GM18526 (cell line): ENCODE data around the gene ZNF275.

Experiments used
- POLR2A ChIP-seq: IDR thresholded peaks from 3 replicates; pipeline ENCODE4 v1.6.1; 2011; ENCODE audit not compliant: insufficient read length; ENCODE audit errors: extremely low read depth

ZNF275 gene

GRCh38 chrX:153342762-153343558 lies 9.0 kb downstream of the ZNF275 start:
- TF ChIP-seq POLR2A, result no peak

GRCh38 chrX:153343674-153344073 lies 9.7 kb downstream of the ZNF275 start:
- TF ChIP-seq POLR2A, result no peak

DNA sequence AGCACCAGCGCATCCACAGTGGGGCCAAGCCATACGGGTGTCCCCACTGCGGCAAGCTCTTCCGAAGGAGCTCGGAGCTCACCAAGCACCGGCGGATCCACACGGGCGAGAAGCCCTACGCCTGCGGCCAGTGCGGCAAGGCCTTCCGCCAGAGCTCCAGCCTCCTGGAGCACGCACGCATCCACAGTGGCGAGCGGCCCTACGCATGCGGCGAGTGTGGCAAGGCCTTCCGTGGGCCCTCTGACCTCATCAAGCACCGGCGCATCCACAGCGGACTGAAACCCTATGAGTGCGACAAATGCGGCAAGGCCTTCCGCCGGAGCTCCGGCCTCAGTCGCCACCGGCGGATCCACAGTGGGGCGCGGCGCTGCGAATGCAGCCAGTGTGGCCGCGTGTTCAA lies 13.6 kb downstream of the ZNF275 start:
- no peak for TF ChIP-seq POLR2A

DNA sequence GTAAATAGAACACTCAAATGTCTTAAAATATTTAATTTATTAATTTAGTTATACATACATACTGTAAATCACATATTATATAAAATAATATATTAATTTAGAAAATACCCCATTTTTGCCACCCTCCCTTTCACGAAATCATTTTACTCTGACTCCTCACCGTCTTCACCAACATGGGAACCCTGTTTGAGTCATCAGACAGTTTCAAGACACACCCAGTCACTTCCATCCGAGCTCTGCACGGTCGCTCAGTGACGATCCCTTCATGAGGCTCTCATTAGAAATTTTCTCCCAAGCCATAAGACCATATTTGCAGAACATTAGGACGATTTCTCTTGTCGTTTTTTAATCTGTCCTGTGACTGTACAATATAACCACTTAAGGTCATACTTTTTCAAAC lies 14.5 kb downstream of the ZNF275 start:
- no peak for TF ChIP-seq POLR2A

GRCh38 chrX:153349952-153350351 lies 16.0 kb downstream of the ZNF275 start:
- no peak for TF ChIP-seq POLR2A

DNA sequence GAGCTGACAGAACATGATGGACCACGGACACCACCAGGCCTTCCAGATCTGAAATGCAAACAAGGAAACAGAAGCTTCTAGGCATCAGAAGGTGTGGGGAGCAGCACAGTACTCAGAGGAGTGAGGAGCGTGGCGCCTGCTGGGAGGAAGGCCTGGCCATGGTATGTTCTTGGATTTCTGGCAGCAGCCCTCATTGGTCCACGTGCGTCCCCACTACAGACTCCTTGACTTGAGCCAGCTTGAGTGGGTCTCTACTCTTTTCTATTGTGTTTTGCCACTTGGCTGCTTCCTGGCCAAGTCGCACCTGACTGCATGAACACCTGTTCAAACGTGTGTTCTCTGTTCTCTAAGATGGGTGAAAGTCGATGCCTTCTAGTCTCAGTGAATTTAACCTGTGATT lies 18.0 kb downstream of the ZNF275 start:
- TF ChIP-seq POLR2A, result no peak

DNA sequence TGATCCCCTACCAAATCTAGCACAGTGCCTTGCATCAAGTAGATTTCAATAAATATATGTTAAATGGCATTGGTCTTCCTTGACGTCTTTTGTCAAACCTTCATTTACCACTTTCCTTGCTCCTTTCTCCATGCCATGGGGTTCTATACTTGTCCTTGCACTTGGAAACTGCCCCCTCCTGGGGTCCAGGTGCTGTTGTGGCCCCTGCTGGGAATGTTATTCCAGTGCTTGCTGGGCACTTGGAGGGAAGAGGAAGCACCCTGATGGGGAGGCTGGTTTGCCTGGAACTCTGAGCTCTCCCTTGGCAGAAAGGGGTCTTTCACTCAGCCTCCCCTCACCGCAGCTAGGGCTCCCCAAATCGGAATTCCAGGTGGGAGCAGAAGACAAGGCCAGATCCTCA lies 18.9 kb downstream of the ZNF275 start:
- no peak for TF ChIP-seq POLR2A

GRCh38 chrX:153353416-153353815 lies 19.5 kb downstream of the ZNF275 start:
- no peak for TF ChIP-seq POLR2A

GRCh38 chrX:153357877-153358276 lies 23.9 kb downstream of the ZNF275 start:
- TF ChIP-seq POLR2A, result no peak

GRCh38 chrX:153361781-153362397 lies 27.9 kb downstream of the ZNF275 start:
- TF ChIP-seq POLR2A, result no peak

DNA sequence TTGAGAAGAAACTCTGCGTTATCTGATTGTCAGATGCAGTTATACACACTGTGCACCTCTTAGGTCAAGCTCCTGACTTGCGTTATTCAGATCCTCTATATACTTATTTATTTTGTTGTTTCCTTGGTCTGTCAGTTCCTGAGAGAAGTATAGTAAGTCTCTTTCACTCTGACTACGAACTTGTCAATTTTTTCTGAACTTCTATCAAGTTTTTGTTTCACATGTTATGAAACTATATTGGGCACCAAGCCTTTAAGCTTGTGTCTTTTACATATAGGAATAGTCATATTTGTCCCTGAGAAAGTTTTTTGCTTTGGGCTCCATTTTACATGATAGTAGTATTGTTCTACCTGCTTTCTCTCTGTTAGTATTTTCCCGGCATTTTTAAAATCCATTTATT lies 31.7 kb downstream of the ZNF275 start:
- no peak for TF ChIP-seq POLR2A

DNA sequence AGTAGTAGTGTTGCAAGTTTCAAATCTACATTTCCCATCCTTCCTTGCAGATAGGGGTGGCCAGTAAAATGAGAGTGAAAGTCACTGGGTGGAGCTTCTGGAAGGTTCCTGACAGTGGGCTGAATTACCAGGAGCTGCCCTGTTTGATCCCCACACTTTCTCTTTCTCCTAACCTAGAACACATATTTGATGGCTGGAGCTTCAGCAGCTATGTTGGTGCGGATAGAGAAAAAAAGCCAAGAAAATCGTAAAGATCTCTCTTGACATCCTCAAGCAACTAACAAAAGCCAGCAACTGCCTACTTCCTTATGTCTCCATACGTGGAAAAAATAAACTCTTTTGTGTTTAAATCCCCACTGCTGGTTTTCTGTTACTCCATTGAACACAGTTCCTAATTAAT lies 32.2 kb downstream of the ZNF275 start:
- no peak for TF ChIP-seq POLR2A

DNA sequence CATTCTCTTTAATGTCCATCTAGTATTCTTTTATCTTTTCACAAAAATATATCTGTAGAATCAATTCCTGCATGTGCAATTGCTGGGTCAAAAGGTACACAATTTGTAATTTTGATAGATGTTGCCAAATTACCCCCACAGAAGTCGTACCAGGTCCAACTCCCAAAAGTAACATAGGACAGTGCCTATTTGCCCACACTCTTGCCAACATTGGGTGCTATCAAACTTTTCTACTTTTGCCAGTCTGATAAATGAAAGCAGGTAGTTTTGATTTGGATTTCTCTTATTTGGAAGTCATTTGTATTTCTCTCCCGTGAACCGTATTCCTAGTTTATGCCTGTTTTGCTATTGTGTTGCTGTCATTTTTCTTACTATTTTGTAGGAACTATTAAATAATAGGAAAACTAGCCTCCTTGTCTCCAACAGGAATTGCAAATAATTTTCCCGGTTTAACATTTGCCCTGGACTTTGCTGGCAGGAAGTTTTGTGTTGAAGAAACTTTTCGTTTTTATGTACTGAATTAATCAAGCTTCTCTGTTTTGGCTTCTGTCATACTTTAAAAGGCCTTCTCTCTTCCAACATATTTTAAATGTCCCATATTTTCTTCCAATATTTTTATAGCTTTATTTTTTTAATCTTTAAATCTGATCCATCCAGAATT lies 33.1 kb downstream of the ZNF275 start:
- no peak for TF ChIP-seq POLR2A

- no peak for TF ChIP-seq POLR2A
These were observed 36.5 kb downstream of the ZNF275 start for GRCh38 chrX:153370293-153371055.

DNA sequence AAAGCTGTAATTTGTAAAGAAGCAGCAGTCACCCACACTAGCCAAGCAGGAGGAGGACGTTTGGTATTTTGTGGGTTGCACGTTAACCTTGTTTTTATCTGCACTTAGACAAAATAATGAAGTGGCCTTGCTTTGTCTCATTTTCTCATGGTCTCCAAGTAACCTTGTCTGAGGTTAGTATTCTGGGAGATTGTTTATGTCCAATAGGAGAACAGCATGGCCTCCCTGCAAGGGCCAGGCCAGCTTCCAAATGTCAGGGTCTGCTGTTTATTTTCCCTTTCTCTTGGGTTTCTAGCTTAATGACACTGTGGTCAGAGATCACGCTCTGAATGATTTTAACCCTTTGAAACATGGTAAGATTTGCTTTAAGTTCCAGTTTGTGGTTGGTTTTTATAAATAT lies 37.3 kb downstream of the ZNF275 start:
- no peak for TF ChIP-seq POLR2A
